HL-60 (cell line): ENCODE data around the gene IPO5.

Experiments
- DNase-seq, 2 experiments: peaks; one replicate each; pipeline ENCODE4 v3.0.0-alpha.2; 2010 to 2020; ENCODE audit warnings: low read depth in 1 of 2, low spot score in 1 of 2
- H3K27ac ChIP-seq: fragments of 250-450 bp; sonication (Bioruptor Pico); replicated peaks from 2 replicates; pipeline ENCODE4 v1.5.1; 2020; ENCODE audit warnings: mild to moderate bottlenecking, moderate library complexity
- H3K27me3 ChIP-seq: fragments of 250-450 bp; sonication (Bioruptor Pico); 2 replicates; pipeline ENCODE4 v1.5.1; 2021; ENCODE audit warnings: mild to moderate bottlenecking, moderate library complexity; ENCODE audit not compliant: insufficient read depth, poor library complexity, severe bottlenecking
- H3K4me3 ChIP-seq: replicated peaks from 2 replicates; pipeline ENCODE4 v1.5.1; 2011; ENCODE audit warnings: mild to moderate bottlenecking, control low read depth, low read length; ENCODE audit not compliant: insufficient read depth
- CTCF ChIP-seq: IDR thresholded peaks from one replicate; pipeline ENCODE4 v1.5.1; 2011; ENCODE audit warnings: low read length, control low read depth, inconsistent platforms; ENCODE audit not compliant: insufficient read depth
- GABPA ChIP-seq: IDR thresholded peaks from 2 replicates; pipeline ENCODE4 v1.6.1; 2012; ENCODE audit warnings: low read depth
- POLR2AphosphoS5 ChIP-seq: IDR thresholded peaks from 2 replicates; pipeline ENCODE4 v1.6.1; 2012; ENCODE audit warnings: low read depth
- REST ChIP-seq: IDR thresholded peaks from 2 replicates; pipeline ENCODE4 v1.6.1; 2012; ENCODE audit warnings: low read depth; ENCODE audit not compliant: insufficient replicate concordance
- SPI1 ChIP-seq: IDR thresholded peaks from 2 replicates; pipeline ENCODE4 v1.6.1; 2012; ENCODE audit warnings: low read depth, mild to moderate bottlenecking, borderline replicate concordance

The IPO5 gene

GRCh38 chr13:98039261-98039660, 85.8 kb downstream of the IPO5 start:
- Histone ChIP-seq H3K27ac (no peak overlapping the region), H3K4me3 (no peak overlapping the region), H3K27me3 (no peaks in the 10 kb centered on the region)
- DNase-seq: no peak
- TF ChIP-seq SPI1: no peak
- TF ChIP-seq CTCF: no peak
- TF ChIP-seq POLR2AphosphoS5: no peak
- TF ChIP-seq REST: no peak
- no peak for TF ChIP-seq GABPA

GRCh38 chr13:98039964-98040363, 86.5 kb downstream of the IPO5 start:
- Histone ChIP-seq H3K27me3 (no peaks in the 10 kb centered on the region), H3K27ac (no peak overlapping the region), H3K4me3 (no peak overlapping the region)
- no peak for DNase-seq
- TF ChIP-seq REST: no peak
- no peak for TF ChIP-seq SPI1
- TF ChIP-seq GABPA: no peak
- no peak for TF ChIP-seq POLR2AphosphoS5
- TF ChIP-seq CTCF: no peak

GRCh38 chr13:98041081-98041820, 87.8 kb downstream of the IPO5 start:
- no peak overlapping the region for H3K27ac ChIP-seq
- TF ChIP-seq POLR2AphosphoS5 (no peak), CTCF (no peak), SPI1 (no peak), REST (no peak), GABPA (no peak)
- DNase-seq: no peak

More at GRCh38 chr13:98041081-98041820, 87.8 kb downstream of the IPO5 start:
- no peak overlapping the region for H3K4me3 ChIP-seq
- H3K27me3 ChIP-seq: no peaks in the 10 kb centered on the region
